ENCODE measurements around the gene SUSD1. TPM values are rescaled to one million over a fixed set of nuclear protein-coding genes. Genes with fewer than 3 reads are reported as not detected.

The SUSD1 gene
- polyA plus RNA-seq, 1 donor from 2014 or later, result 2.0 TPM

- Histone ChIP-seq H3F3A (ENCODE audit: insufficient read depth, low read length, poor library complexity, severe bottlenecking) (no peaks in the 10 kb centered on the region), H3K9me3 (ENCODE audit: low read length) (no peaks in the 10 kb centered on the region), H2AFZ (ENCODE audit: low read depth, low read length) (no peak overlapping the region), H3K4me2 (ENCODE audit: low read length) (no peak overlapping the region), H3K36me3 (ENCODE audit: insufficient read depth, low read length) (no peaks in the 10 kb centered on the region), H4K20me1 (ENCODE audit: insufficient read depth) (no peaks in the 10 kb centered on the region), H3K27ac (ENCODE audit: low read length) (no peak overlapping the region), H3K9me2 (ENCODE audit: insufficient read depth, low read length) (no peaks in the 10 kb centered on the region), H3K79me2 (replicated peaks; ENCODE audit: insufficient read depth, low read length) (no peaks in the 10 kb centered on the region), H3K4me3 (ENCODE audit: low read length) (no peak overlapping the region), H3K27me3 (ENCODE audit: insufficient read depth, low read depth, low read length) (no peaks in the 10 kb centered on the region), H3K9ac (ENCODE audit: low read length) (no peak overlapping the region)
- TF ChIP-seq SMC3 (conservative IDR thresholded peaks at IDR 0.05; ENCODE audit: poor library complexity) (peak; percentile 74), EZH2 (IDR thresholded peaks at IDR 0.05; ENCODE audit: borderline replicate concordance, insufficient read depth, low read length, poor library complexity, severe bottlenecking) (no peak), POLR2AphosphoS5 (IDR thresholded peaks at IDR 0.05) (no peak), TAF1 (IDR thresholded peaks at IDR 0.05; ENCODE audit: low read depth) (no peak), CTCF (IDR thresholded peaks at IDR 0.05; ENCODE audit: poor library complexity, severe bottlenecking) (peak; percentile 79), EP300 (conservative IDR thresholded peaks at IDR 0.05; ENCODE audit: poor library complexity, severe bottlenecking) (no peak), REST (IDR thresholded peaks at IDR 0.05; ENCODE audit: borderline replicate concordance) (no peak), MXI1 (conservative IDR thresholded peaks at IDR 0.05; ENCODE audit: poor library complexity, severe bottlenecking) (no peak), RAD21 (conservative IDR thresholded peaks at IDR 0.05) (peak; percentile 79)
These were observed 88.5 kb downstream of the SUSD1 start for GRCh38 chr9:112086627-112087026.

GRCh38 chr9:112084907-112085306 is 90.2 kb downstream of the SUSD1 start:
- no peak overlapping the region for H3K4me2 ChIP-seq (ENCODE audit: low read length)
- H3K4me3 ChIP-seq (ENCODE audit: low read length), result no peak overlapping the region
- H3F3A ChIP-seq (ENCODE audit: insufficient read depth, low read length, poor library complexity, severe bottlenecking), result no peaks in the 10 kb centered on the region
- no peaks in the 10 kb centered on the region for H4K20me1 ChIP-seq (ENCODE audit: insufficient read depth)
- H3K9me2 ChIP-seq (ENCODE audit: insufficient read depth, low read length), result no peaks in the 10 kb centered on the region
- TF ChIP-seq EZH2 (IDR thresholded peaks at IDR 0.05; ENCODE audit: borderline replicate concordance, insufficient read depth, low read length, poor library complexity, severe bottlenecking) (no peak), RAD21 (conservative IDR thresholded peaks at IDR 0.05) (no peak), CTCF (IDR thresholded peaks at IDR 0.05; ENCODE audit: poor library complexity, severe bottlenecking) (no peak), POLR2AphosphoS5 (IDR thresholded peaks at IDR 0.05) (no peak), TAF1 (IDR thresholded peaks at IDR 0.05; ENCODE audit: low read depth) (no peak), EP300 (conservative IDR thresholded peaks at IDR 0.05; ENCODE audit: poor library complexity, severe bottlenecking) (no peak), MXI1 (conservative IDR thresholded peaks at IDR 0.05; ENCODE audit: poor library complexity, severe bottlenecking) (no peak), REST (IDR thresholded peaks at IDR 0.05; ENCODE audit: borderline replicate concordance) (no peak), SMC3 (conservative IDR thresholded peaks at IDR 0.05; ENCODE audit: poor library complexity) (no peak)
- no peaks in the 10 kb centered on the region for H3K79me2 ChIP-seq (replicated peaks; ENCODE audit: insufficient read depth, low read length)
- H3K9me3 ChIP-seq (ENCODE audit: low read length), result no peaks in the 10 kb centered on the region
- H3K27ac ChIP-seq (ENCODE audit: low read length), result no peak overlapping the region
- H3K9ac ChIP-seq (ENCODE audit: low read length), result no peak overlapping the region
- H3K27me3 ChIP-seq (ENCODE audit: insufficient read depth, low read depth, low read length), result no peaks in the 10 kb centered on the region
- no peak overlapping the region for H2AFZ ChIP-seq (ENCODE audit: low read depth, low read length)
- H3K36me3 ChIP-seq (ENCODE audit: insufficient read depth, low read length), result no peaks in the 10 kb centered on the region

Data from neural cell (in vitro differentiated cells).